IMR-90 (cell line): ENCODE measurements around the gene FBXW8.

ENCODE experiments used
- CTCF ChIP-seq: conservative IDR thresholded peaks from 2 replicates; pipeline ENCODE4 v1.5.1; 2012; ENCODE audit warnings: mild to moderate bottlenecking, low read depth, low read length, improper control_type of control experiment
- ELK1 ChIP-seq: fragments of 150-350 bp; IDR thresholded peaks from 2 replicates; pipeline ENCODE4 v1.6.1; 2016; ENCODE audit warnings: low read depth, mild to moderate bottlenecking, low read length, moderate library complexity, borderline replicate concordance
- RFX5 ChIP-seq: IDR thresholded peaks from 2 replicates; pipeline ENCODE4 v1.8.0; 2012; ENCODE audit warnings: low read depth, mild to moderate bottlenecking, low read length, moderate library complexity
- SMC3 ChIP-seq: fragments of 150-350 bp; IDR thresholded peaks from 2 replicates; pipeline ENCODE4 v1.6.1; 2016; ENCODE audit warnings: low read depth, mild to moderate bottlenecking, antibody characterized with exemption, low read length, moderate library complexity

- TF ChIP-seq CTCF (no peak), ELK1 (no peak), RFX5 (no peak), SMC3 (no peak)
These were observed 31.1 kb upstream of the FBXW8 start for GRCh38 chr12:116879509-116880212.
